Kidney epithelial cell (primary cell): ENCODE measurements around the gene COPZ1. TPM values are rescaled to one million over a fixed set of nuclear protein-coding genes. Genes with fewer than 3 reads are reported as not detected.

ENCODE experiments used
- DNase-seq: peaks from one replicate; pipeline ENCODE4 v3.0.0-alpha.2; 2010; ENCODE audit warnings: low read depth
- H3K27me3 ChIP-seq: 2 replicates; pipeline ENCODE4 v1.6.0; 2011; ENCODE audit warnings: low read length; ENCODE audit not compliant: control insufficient read depth, insufficient read depth
- H3K36me3 ChIP-seq: 2 replicates; pipeline ENCODE4 v1.5.1; 2011; ENCODE audit warnings: low read length; ENCODE audit not compliant: control insufficient read depth, insufficient read depth
- H3K4me3 ChIP-seq: 2 replicates; pipeline ENCODE4 v1.5.1; 2011; ENCODE audit warnings: low read depth, mild to moderate bottlenecking, control low read depth, low read length
- CTCF ChIP-seq: IDR thresholded peaks from 2 replicates; pipeline ENCODE4 v1.5.1; 2011; ENCODE audit warnings: mild to moderate bottlenecking, moderate library complexity, low read length, control low read depth, inconsistent platforms; ENCODE audit not compliant: insufficient read depth, poor library complexity, severe bottlenecking
- total RNA-seq: library from RNA; depleted of rRNA; stranded (reverse); fragments of >200 nt; gene quantifications from 2 replicates; pipeline ENCODE4 v1.2.3, GENCODE V29; 2015

COPZ1 gene
- total RNA-seq, 1 donor from 2014 or later, result 157 TPM

- no peak for DNase-seq
- Histone ChIP-seq H3K4me3 (no peak overlapping the region), H3K27me3 (peaks cover 4% of the 10 kb centered on the region), H3K36me3 (no peaks in the 10 kb centered on the region)
- no peak for TF ChIP-seq CTCF
These were observed 29.9 kb upstream of the COPZ1 start for GRCh38 chr12:54294953-54295566.

- no peak overlapping the region for H3K4me3 ChIP-seq
- no peak for DNase-seq
- H3K27me3 ChIP-seq, result peaks cover 4% of the 10 kb centered on the region
- H3K36me3 ChIP-seq, result no peaks in the 10 kb centered on the region
- no peak for TF ChIP-seq CTCF
These were observed 28.4 kb upstream of the COPZ1 start for GRCh38 chr12:54296393-54297099.

- Histone ChIP-seq H3K4me3 (no peak overlapping the region), H3K27me3 (peaks cover 4% of the 10 kb centered on the region), H3K36me3 (no peaks in the 10 kb centered on the region)
- no peak for TF ChIP-seq CTCF
- DNase-seq, result no peak
These were observed 26.0 kb upstream of the COPZ1 start for GRCh38 chr12:54298904-54299303.

GRCh38 chr12:54299515-54300224 is 25.3 kb upstream of the COPZ1 start:
- Histone ChIP-seq H3K4me3 (no peak overlapping the region), H3K36me3 (no peaks in the 10 kb centered on the region), H3K27me3 (peaks cover 8% of the 10 kb centered on the region)
- TF ChIP-seq CTCF, result no peak
- DNase-seq, result no peak

GRCh38 chr12:54300225-54300731 is 24.7 kb upstream of the COPZ1 start:
- no peak overlapping the region for H3K4me3 ChIP-seq
- H3K36me3 ChIP-seq, result no peaks in the 10 kb centered on the region
- no peak for TF ChIP-seq CTCF
- H3K27me3 ChIP-seq, result peaks cover 8% of the 10 kb centered on the region
- DNase-seq, result no peak
